ENCODE data around the gene AGAP3.
A peak's percentile ranks its signal among the peaks of the same experiment; 100 is the strongest.

AGAP3 gene

DNA sequence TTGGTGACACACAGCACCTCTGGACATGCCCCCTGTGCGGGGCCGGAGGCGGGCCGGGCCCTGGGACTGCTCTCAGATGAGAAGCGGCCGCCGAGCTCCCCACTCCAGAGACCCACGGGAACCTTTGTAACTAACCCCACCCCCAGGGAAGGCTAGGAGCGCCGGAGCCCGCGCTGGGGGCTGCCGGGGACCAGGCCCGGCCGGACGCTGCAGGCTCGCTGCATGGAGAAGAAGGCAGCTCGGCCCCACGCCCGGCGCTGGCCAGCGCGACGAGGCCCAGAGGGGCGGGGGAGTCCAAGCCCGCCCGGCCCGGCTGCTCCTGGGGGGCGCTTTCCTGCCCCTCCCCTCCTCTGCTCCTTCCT is 36.5 kb downstream of the AGAP3 start:
- Histone ChIP-seq H3K4me3 (no peak overlapping the region), H3K27ac (no peak overlapping the region)
- no peak for DNase-seq (ENCODE audit: low spot score)
- no peak for TF ChIP-seq CTCF (IDR thresholded peaks at IDR 0.05)

GRCh38 chr7:151123158-151123821 is 37.0 kb downstream of the AGAP3 start:
- DNase-seq (ENCODE audit: low spot score): no peak
- Histone ChIP-seq H3K4me3 (no peak overlapping the region), H3K27ac (no peak overlapping the region)
- TF ChIP-seq CTCF (IDR thresholded peaks at IDR 0.05): no peak

DNA sequence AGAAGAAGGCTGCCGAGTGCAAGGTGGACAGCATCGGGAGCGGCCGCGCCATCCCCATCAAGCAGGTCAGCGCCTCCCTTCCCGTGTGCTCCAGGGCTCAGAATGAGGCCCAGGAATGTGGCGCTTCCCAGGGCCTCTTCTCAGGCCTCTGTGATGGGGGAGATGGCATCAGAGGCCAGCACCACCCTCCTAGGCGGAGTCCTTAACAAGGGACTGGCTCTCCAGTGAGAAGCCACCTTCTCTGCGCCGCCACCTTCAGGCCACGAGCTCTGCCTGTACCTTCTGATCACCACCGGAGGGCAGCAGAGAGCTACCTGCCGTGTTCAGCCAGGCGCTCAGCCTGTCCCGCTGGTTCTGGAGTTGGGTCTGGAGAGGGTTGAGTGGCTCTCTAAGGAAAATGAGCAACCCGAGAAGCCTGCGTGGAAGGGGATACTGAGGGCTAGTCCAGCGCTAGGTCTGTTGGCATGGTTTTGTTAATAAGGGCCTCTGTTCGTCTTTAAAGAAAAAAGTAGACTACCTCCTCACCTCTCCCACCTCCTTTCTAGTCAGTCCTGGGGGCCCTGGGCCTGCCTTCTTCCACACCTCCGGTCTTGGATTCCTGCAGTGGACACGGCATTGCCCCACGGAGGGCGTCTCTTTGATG is 37.7 kb downstream of the AGAP3 start:
- Histone ChIP-seq H3K4me3 (no peak overlapping the region), H3K27ac (no peak overlapping the region)
- TF ChIP-seq CTCF (IDR thresholded peaks at IDR 0.05): peak; percentile 96
- DNase-seq (ENCODE audit: low spot score): peak; percentile 83

DNA sequence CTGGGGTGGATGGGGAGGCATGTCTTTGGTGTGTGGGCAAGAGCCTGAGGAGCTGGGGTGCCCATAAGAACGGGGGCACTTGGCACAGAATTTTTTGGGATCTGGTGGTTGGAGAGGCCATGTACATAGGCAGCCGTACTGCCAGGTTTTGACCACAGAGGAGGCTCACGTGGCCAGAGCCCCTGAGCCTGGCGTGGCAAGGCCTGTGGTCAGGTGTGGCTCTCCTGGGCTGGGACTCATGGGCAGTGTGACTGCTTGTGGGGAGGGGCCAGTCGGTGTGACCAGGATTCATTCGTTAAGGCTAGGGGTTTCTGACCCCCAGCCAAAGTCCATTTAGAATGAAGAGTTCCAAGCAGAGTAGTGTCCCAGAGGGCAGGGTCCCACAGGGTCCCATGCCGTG is 38.2 kb downstream of the AGAP3 start:
- no peak for DNase-seq (ENCODE audit: low spot score)
- no peak overlapping the region for H3K27ac ChIP-seq
- no peak overlapping the region for H3K4me3 ChIP-seq
- no peak for TF ChIP-seq CTCF (IDR thresholded peaks at IDR 0.05)

DNA sequence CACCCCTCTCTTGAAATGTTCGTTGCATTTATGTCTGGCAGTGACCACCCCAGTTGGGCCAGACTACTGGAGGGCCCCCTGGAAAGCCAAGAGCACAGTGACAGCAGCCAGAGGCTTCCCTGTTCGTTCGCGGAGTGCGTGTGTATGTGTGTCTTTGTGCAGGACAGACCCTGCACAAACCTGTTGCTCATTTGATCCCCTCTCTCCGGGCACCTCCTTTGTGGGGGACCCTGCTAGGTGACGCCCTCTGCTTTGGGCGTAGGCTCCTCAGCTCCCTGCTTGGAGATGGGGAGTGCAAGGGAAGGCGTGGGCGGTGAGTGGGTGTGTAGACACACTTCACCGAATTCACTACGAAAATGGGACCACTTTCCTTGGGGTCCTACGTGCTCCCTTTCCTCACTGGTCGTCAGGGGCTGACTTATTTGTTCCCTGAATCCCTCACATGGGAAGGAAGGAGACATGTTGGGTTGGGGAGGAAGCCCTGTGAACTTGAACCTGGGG is 38.7 kb downstream of the AGAP3 start:
- Histone ChIP-seq H3K27ac (no peak overlapping the region), H3K4me3 (peak overlapping the region; percentile 70)
- no peak for TF ChIP-seq CTCF (IDR thresholded peaks at IDR 0.05)
- no peak for DNase-seq (ENCODE audit: low spot score)

- no peak for DNase-seq (ENCODE audit: low spot score)
- Histone ChIP-seq H3K4me3 (peak overlapping the region; percentile 70), H3K27ac (no peak overlapping the region)
- no peak for TF ChIP-seq CTCF (IDR thresholded peaks at IDR 0.05)
These were observed 39.2 kb downstream of the AGAP3 start for GRCh38 chr7:151125470-151125845.

Measured in coronary artery (tissue), 2 donors.